ENCODE measurements around the gene PPP1R16B.
"Not testable (repeated sequence)": the region's sequence is repeated elsewhere in the genome, so short reads cannot be mapped to it uniquely, and the experiment has no call there.

Gene PPP1R16B

GRCh38 chr20:38939686-38940085, 134.2 kb downstream of the PPP1R16B start:
- DNase-seq = no peak

- DNase-seq = no peak
Measured at GRCh38 chr20:38940644-38941043, 135.1 kb downstream of the PPP1R16B start.

GRCh38 chr20:38941726-38942389, 136.4 kb downstream of the PPP1R16B start:
- no peak for DNase-seq

- no peak for DNase-seq
Measured at GRCh38 chr20:38945012-38945411, 139.5 kb downstream of the PPP1R16B start.

- DNase-seq = no peak
Measured at GRCh38 chr20:38946836-38947235, 141.3 kb downstream of the PPP1R16B start.

- no peak for DNase-seq
Measured at GRCh38 chr20:38947931-38948362, 142.4 kb downstream of the PPP1R16B start.

- no peak for DNase-seq
Measured at GRCh38 chr20:38950254-38950653, 144.8 kb downstream of the PPP1R16B start.

GRCh38 chr20:38951611-38952010, 146.1 kb downstream of the PPP1R16B start:
- no peak for DNase-seq

- no peak for DNase-seq
Measured at GRCh38 chr20:38952153-38952552, 146.7 kb downstream of the PPP1R16B start.

- DNase-seq = no peak
Measured at GRCh38 chr20:38953630-38954340, 148.3 kb downstream of the PPP1R16B start.

- DNase-seq = no peak
Measured at GRCh38 chr20:38957235-38957876, 151.9 kb downstream of the PPP1R16B start.

- no peak for DNase-seq
Measured at GRCh38 chr20:38957915-38958485, 152.5 kb downstream of the PPP1R16B start.

- DNase-seq = not testable (repeated sequence)
Measured at GRCh38 chr20:38960187-38960687, 154.7 kb downstream of the PPP1R16B start.

GRCh38 chr20:38961530-38962043, 156.1 kb downstream of the PPP1R16B start:
- DNase-seq = no peak

- DNase-seq = peak; percentile 87
Measured at GRCh38 chr20:38962044-38962927, 156.8 kb downstream of the PPP1R16B start, which contains the start of gene DHX35. TSS of gene DHX35 (plus strand) at chr20:38962344. CDS start at chr20:38962368, 24 bp downstream.

GRCh38 chr20:38962928-38963401, 157.5 kb downstream of the PPP1R16B start:
- no peak for DNase-seq

- no peak for DNase-seq
Measured at GRCh38 chr20:38963745-38964144, 158.2 kb downstream of the PPP1R16B start.

GRCh38 chr20:38965264-38965663, 159.8 kb downstream of the PPP1R16B start:
- no peak for DNase-seq

GRCh38 chr20:38968090-38968489, 162.6 kb downstream of the PPP1R16B start:
- DNase-seq = no peak

GRCh38 chr20:38969708-38970107, 164.2 kb downstream of the PPP1R16B start:
- DNase-seq = no peak

GRCh38 chr20:38970302-38970701, 164.8 kb downstream of the PPP1R16B start:
- no peak for DNase-seq

All from NCI-H1694 (cell line).